Measurements from ENCODE around the gene KCNJ9. TPM values are rescaled to one million over a fixed set of nuclear protein-coding genes. Genes with fewer than 3 reads are reported as not detected.

The KCNJ9 gene
- total RNA-seq, 1 donor from 2014 or later: not detected

DNA sequence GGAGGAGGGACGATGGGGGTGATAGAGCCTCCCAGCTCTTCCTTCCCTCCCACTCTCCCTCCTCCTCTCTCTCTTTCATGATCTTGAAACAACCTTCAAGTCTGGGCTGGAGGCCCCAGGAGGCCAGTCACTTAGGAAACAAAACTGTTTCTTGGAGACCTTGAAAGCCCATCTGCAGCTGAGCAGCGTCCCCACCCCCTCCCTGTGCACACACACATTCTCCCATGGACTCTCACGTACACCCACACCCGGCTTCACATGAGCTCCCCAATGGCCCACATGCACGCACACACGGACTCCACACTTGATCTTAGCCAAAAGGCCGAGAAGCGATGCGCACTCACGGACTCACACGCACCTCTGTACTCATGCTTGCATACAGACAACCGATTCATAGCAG is 31.0 kb downstream of the KCNJ9 start:
- Mint-ChIP-seq H3K36me3 (ENCODE audit: unreplicated experiment) (no peaks in the 10 kb centered on the region), H3K4me3 (ENCODE audit: unreplicated experiment) (no peak overlapping the region), H3K4me1 (ENCODE audit: unreplicated experiment) (peaks cover 51% of the 10 kb centered on the region), H3K9me3 (ENCODE audit: unreplicated experiment) (no peaks in the 10 kb centered on the region), H3K27me3 (ENCODE audit: unreplicated experiment) (peaks cover 53% of the 10 kb centered on the region), H3K27ac (ENCODE audit: unreplicated experiment) (no peak overlapping the region)
- no peak for DNase-seq (ENCODE audit: extremely low spot score, unreplicated experiment)
- TF ChIP-seq, protein P1, sequence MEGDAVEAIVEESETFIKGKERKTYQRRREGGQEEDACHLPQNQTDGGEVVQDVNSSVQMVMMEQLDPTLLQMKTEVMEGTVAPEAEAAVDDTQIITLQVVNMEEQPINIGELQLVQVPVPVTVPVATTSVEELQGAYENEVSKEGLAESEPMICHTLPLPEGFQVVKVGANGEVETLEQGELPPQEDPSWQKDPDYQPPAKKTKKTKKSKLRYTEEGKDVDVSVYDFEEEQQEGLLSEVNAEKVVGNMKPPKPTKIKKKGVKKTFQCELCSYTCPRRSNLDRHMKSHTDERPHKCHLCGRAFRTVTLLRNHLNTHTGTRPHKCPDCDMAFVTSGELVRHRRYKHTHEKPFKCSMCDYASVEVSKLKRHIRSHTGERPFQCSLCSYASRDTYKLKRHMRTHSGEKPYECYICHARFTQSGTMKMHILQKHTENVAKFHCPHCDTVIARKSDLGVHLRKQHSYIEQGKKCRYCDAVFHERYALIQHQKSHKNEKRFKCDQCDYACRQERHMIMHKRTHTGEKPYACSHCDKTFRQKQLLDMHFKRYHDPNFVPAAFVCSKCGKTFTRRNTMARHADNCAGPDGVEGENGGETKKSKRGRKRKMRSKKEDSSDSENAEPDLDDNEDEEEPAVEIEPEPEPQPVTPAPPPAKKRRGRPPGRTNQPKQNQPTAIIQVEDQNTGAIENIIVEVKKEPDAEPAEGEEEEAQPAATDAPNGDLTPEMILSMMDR (IDR thresholded peaks at IDR 0.05): no peak

DNA sequence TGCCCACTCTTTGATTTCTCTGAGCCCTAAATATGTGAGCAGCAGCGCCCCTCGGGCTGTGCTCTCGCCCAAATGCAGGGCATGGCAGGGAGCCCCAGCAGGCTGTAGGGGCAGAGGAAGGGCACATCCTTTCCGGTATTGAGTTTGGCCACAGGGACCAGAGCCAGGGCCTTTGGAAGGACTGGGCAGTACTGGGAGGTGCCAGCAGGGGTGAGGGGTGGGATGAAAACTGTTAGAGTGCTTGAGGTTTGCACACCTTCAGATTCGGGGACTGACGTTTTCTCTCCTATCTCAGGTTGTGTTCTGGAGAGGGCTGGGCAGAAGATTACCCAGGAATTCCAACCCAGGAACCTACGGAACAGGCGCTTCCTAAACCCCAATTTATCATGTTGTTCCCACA is 32.1 kb downstream of the KCNJ9 start:
- Mint-ChIP-seq H3K9me3 (ENCODE audit: unreplicated experiment) (no peaks in the 10 kb centered on the region), H3K4me1 (ENCODE audit: unreplicated experiment) (peaks cover 57% of the 10 kb centered on the region), H3K27ac (ENCODE audit: unreplicated experiment) (no peak overlapping the region), H3K4me3 (ENCODE audit: unreplicated experiment) (no peak overlapping the region), H3K27me3 (ENCODE audit: unreplicated experiment) (peaks cover 61% of the 10 kb centered on the region), H3K36me3 (ENCODE audit: unreplicated experiment) (no peaks in the 10 kb centered on the region)
- DNase-seq (ENCODE audit: extremely low spot score, unreplicated experiment): no peak
- TF ChIP-seq, protein P1 (IDR thresholded peaks at IDR 0.05): no peak

DNA sequence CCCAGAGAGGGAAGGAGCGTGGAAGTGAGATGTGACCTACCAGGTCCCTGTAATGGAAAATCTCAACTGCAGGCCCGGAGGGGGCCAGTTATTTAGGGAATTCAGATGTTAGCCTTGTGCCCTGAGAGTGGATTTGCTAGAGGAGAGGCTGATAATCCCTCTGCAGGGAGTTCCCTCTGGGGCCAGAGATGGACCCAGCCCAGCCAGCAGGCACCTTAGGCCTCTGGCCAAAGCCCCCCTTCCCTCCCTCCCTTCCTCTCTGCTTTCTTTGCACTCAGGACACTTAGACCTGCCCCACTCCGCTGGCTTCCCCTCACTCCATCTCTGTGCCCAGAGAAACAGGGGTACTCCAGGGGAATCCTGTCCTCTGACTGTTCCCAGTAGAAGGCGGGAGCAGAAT is 32.7 kb downstream of the KCNJ9 start:
- Mint-ChIP-seq H3K4me1 (ENCODE audit: unreplicated experiment) (peaks cover 51% of the 10 kb centered on the region), H3K9me3 (ENCODE audit: unreplicated experiment) (no peaks in the 10 kb centered on the region), H3K36me3 (ENCODE audit: unreplicated experiment) (no peaks in the 10 kb centered on the region), H3K27me3 (ENCODE audit: unreplicated experiment) (peaks cover 59% of the 10 kb centered on the region), H3K4me3 (ENCODE audit: unreplicated experiment) (no peak overlapping the region), H3K27ac (ENCODE audit: unreplicated experiment) (no peak overlapping the region)
- no peak for DNase-seq (ENCODE audit: extremely low spot score, unreplicated experiment)
- TF ChIP-seq, protein P1 (IDR thresholded peaks at IDR 0.05): no peak

DNA sequence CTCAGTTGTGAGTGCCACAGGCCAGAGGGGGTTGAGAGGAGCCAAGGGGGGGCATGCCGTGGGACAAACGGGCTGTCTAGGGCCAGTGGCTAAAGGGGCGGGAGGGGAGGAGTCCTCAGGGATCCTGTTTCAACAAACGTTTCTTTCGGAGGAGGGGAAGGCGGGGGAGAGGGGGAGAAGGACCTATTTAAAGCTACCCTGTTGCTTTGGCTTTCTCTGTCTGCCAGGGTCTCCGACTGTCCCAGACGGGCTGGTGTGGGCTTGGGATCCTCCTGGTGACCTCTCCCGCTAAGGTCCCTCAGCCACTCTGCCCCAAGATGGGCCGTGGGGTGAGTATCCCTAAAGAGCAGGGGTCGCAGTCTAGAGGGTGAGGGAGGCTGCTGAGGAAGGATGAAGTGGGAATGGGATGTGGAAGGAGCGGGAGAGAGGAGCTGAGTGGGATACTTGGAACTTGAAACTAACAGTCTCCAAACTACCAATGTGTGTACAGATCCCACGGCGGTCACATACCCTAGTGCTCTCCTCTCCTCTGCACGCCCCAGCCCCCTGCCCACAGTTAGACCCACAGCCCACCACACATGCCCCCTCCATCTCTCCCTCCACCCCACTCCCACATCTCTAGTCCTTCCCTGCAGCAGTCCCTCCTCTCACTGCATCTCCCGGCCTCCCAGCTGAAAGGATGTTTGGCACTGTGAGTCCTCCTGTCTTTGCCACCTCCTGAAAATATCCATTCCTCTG is 34.4 kb downstream of the KCNJ9 start, which contains the start of gene ATP1A2:
Gene ATP1A2, plus strand, starts transcription at position 215 of the 738 bp plus-strand sequence. Its CDS starts 103 bp downstream, at position 318.
- Mint-ChIP-seq H3K27ac (ENCODE audit: unreplicated experiment) (no peak within 1 kb of the TSS), H3K27me3 (ENCODE audit: unreplicated experiment) (peaks cover 50% of the 10 kb centered on the region), H3K4me1 (ENCODE audit: unreplicated experiment) (peaks cover 36% of the 10 kb centered on the region), H3K4me3 (ENCODE audit: unreplicated experiment) (peak within 1 kb of the TSS; percentile 18), H3K9me3 (ENCODE audit: unreplicated experiment) (no peaks in the 10 kb centered on the region), H3K36me3 (ENCODE audit: unreplicated experiment) (no peaks in the 10 kb centered on the region)
- DNase-seq (ENCODE audit: extremely low spot score, unreplicated experiment): no peak
- TF ChIP-seq, protein P1 (IDR thresholded peaks at IDR 0.05): no peak

DNA sequence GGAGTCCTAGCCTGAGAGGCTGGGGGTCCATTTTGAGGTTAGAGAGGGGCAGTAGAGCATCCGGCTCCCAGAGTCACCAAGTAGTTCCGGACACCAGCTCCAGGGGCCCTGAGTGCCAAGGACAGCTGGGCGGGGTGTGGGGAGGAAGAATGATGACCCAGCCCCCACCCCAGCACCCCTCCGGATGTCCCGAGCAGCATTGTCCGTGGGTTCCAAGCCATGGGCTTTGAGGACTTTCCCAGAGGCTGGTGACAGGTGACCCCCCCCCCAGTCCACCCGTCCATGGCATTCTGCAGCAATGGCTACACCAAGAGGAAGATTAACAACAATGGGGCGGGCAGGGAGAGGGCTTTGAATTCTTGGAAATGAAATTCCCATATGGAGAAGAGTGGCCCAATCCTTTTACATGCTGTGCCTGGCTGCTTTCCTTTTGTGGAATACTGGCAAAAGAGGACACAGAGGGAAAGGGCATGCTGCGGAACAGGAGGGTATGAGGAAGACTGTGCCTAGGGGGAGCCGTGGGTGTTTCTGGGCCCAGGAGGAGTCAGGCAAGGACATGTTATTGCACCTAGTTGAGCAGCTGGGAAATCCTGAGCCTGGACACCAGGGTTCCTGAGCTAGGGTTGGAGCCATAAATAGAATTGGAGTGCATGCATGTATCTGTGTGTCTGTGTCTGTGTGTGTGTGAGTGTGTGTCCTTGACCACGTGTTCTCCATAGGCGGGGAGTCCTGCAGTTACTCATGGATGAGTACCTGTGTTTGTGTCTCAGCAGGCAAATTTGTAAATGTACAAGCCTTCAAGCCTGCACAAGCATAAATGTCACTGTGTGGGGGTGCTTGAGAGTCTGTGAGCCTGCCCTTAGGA is 35.2 kb downstream of the KCNJ9 start:
- Mint-ChIP-seq H3K36me3 (ENCODE audit: unreplicated experiment) (no peaks in the 10 kb centered on the region), H3K27ac (ENCODE audit: unreplicated experiment) (no peak overlapping the region), H3K9me3 (ENCODE audit: unreplicated experiment) (no peaks in the 10 kb centered on the region), H3K4me3 (ENCODE audit: unreplicated experiment) (peak overlapping the region; percentile 14), H3K27me3 (ENCODE audit: unreplicated experiment) (peaks cover 48% of the 10 kb centered on the region), H3K4me1 (ENCODE audit: unreplicated experiment) (peaks cover 35% of the 10 kb centered on the region)
- DNase-seq (ENCODE audit: extremely low spot score, unreplicated experiment): no peak
- TF ChIP-seq, protein P1 (IDR thresholded peaks at IDR 0.05): no peak
